GM12873 (cell line): ENCODE results near the gene TSPAN32.

Experiments
- TF ChIP-seq, protein P1 (sequence below): IDR thresholded peaks from 2 replicates; pipeline ENCODE4 v1.5.1; 2012; ENCODE audit warnings: low read depth, mild to moderate bottlenecking, moderate library complexity, low read length, control low read depth; ENCODE audit not compliant: insufficient read depth; ENCODE audit errors: missing control alignments

Gene TSPAN32

DNA sequence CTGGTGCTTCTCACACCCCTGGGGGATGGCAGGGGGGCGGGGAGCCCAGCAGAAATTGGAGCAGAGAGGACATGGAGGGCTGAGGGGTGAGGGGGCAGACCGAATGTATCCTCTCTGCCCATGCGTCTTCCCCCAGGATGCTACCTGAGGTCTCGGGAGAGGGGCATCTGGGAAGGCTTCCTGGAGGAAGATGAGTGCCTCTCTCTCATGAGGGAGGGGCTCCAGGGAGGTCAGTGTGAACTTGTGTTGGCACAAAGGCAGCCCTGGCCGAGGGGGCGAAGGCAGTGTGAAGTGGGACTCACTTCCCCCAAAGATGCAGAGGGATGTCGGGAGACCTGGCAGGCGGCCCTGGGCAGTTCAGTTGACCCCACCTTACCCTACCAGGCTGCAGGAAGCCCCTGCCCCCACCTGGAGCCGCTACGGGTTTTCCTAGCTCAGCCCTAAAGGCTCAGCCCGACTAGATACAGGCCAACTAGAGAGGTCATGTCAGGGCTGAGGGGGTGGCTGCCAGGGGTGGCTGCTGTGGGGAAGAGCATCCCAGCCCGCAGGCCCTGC is 41.8 kb upstream of the TSPAN32 start:
- TF ChIP-seq, protein P1, sequence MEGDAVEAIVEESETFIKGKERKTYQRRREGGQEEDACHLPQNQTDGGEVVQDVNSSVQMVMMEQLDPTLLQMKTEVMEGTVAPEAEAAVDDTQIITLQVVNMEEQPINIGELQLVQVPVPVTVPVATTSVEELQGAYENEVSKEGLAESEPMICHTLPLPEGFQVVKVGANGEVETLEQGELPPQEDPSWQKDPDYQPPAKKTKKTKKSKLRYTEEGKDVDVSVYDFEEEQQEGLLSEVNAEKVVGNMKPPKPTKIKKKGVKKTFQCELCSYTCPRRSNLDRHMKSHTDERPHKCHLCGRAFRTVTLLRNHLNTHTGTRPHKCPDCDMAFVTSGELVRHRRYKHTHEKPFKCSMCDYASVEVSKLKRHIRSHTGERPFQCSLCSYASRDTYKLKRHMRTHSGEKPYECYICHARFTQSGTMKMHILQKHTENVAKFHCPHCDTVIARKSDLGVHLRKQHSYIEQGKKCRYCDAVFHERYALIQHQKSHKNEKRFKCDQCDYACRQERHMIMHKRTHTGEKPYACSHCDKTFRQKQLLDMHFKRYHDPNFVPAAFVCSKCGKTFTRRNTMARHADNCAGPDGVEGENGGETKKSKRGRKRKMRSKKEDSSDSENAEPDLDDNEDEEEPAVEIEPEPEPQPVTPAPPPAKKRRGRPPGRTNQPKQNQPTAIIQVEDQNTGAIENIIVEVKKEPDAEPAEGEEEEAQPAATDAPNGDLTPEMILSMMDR: no peak

DNA sequence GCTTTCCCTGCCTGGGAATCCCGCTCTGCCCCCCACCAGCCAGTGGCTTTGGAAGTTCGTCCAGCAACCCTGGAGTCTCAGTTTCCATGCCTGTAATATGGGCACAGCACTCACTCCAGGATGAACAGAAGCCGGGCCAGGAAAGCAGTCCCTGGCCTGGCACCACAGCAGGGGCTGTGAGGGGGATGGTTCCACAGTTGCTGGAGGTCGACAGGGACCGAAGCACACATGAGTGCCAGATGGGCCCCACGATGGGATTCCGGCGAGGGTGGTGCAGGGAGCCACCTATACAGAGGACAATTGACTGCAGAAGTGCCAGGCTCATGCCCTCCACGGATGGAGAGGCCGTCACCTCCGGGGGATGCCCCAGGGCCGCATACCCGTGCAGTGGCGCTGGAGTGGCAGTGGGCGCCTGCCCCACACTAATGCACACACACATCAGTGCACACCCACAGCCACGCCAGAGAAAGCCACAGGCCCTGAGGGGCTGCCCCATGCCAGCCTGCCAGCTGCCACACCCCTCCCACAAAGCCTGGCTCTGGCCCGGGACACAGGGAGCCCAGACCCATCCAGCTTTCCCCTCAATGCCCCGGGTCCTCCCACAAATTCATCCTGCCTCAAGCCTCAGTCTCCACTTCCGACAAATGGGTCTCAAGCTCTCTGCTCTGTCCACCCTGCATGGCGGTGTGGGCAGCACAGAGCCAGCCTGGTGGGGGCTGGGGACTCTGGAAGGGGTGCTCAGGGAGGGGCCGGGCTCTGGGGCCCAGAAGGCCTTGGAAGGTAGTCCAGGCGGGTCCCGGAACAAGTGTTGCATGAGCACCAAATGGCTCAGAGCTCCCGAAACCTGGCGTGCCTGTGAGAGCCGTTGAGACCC is 41.1 kb upstream of the TSPAN32 start:
- TF ChIP-seq, protein P1: no peak

DNA sequence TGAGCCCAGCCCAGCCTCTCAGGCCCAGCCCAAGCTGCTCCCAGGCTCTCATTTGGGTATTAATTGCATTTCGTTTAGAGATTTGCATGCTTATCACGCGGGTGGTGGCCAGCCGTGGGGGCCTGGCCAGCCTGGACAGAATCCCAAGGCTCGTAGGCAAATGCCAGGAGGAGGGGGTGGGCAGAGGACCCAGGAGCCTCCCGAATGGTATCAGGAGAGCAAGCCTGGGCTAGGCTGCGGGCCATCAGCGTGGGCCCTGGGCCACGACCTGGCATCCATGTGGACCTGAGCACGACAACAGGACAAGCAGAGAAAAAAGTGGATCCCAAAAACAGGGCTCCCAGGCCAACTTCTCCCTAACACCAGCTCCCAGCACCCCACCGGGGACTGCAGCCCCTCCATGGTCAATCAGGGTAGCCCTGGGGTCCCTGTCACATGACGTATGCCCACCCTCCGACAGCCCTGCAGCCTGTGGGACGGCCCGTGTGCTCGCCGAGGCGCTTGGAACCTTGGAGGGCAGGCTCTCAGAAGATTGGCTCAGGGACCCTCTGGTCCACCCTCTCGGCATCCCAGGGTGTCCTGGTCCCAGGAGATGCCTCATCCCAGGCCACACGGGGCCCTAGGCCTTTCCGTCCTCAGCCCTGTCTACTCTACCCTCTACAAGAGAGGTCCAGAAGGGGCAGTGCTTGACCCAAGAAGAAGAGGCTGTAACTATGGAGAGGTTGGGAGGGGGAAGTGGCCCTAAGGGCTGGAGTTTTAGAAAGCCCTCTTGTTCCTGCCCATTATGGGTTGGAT is 40.2 kb upstream of the TSPAN32 start:
- TF ChIP-seq, protein P1: no peak

DNA sequence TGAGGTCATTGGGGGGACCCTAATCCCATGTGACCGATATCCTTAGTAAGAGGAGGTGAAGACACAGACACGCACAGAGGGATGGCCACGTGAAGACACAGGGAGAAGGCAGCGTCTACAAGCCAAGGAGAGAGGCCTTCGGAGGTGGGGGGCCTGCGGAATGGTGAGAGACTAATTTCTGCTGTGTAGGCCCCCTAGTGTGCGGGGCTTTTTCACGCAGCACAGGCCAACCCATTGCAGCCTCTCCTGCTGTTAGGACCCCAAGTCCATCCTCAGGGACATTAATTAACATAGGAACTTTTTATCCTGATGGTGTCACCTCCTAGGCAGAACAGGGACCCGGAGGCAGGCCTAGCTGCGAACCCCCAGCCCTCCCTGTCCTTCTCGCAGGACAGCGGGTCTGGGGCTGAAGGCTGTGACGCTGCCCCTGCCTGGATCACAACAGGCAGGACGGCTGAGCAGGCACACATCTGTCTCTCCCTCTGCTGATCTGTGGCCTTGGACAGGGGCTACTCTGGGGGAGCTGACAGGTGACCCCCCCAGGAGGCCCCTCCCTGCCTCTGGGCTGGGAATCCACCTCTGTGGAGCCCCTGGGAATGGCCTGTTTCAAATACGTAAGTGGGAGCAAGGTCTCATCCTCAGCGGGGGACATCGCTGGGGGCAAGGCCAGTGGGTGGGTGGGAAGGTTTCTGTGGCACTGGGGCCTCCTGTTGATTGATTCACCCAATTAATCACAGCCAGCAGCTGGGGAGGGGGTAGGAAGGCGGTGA is 39.3 kb upstream of the TSPAN32 start:
- TF ChIP-seq, protein P1: no peak

DNA sequence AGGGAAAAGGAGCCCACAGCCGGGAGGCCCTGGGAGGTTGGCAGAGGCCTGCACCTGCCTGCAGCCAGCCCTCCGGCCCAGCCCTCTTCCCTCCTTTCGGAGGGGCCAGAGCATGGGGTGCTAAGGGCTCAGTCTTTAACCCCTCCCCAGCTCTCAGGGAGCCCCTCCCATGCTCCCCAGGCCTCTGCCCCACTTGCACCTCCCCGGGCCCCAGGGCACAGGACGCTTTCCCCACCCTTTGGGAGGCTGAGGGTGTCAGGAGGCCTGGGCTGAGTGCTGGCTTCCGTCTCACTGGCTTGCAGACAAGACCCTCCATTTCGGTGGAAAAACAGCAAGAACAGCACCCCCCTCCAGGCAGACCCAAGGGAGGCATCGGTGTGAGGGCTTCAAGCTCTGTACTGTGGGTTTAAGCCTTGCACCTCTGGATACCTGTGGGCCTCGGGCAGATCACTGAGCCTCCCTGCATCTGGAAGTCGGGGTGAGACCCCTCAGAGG is 38.7 kb upstream of the TSPAN32 start:
- TF ChIP-seq, protein P1: no peak

DNA sequence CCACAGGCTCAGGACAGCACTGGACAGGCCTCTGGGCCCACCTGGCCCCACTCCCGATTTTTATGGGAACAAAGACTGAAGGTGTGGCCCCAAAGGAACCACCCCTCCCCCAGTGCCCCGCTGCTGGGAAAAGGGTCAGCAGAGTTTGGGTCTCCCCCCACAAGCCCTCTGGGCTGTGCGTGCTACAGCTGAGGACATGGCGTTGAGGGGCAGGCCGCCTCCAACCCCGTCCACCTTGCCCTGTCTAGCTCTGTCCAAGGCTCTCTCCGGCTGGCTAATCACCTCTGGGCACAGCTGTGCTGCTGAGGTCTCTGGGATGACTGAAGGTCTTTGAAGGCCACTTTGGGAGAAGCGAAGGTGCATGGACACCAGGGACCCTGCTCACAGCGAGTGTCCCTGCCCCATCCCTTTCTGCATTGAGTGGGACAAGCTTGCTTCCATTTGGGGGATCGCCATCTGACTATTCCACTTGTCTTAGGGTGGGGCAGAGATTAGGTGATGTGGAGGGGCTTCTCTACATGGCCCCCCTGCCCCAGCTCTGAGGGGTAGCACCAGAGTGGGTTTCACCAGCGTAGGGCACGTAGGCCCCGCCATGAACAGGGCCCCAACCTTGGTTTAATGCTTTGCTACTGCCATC is 38.0 kb upstream of the TSPAN32 start:
- TF ChIP-seq, protein P1: no peak
